Activated CD8-positive, alpha-beta T cell treated with anti-CD3 and anti-CD28 coated beads, Interleukin-2, amount 10 ng/mL, durations not matched to agents 7 days and 5 days (primary cell): Measurements from ENCODE around the gene ENDOU. TPM values are rescaled to one million over a fixed set of nuclear protein-coding genes. Genes with fewer than 3 reads are reported as not detected.

Experiments used
- ATAC-seq: fragments of 150-1000 bp; cut with Tn5 transposase; one replicate; pipeline ENCODE4 v1.10.0; 2021; ENCODE audit warnings: moderate library complexity
- CTCF ChIA-PET: fragments of 350-600 bp; sonication (Branson Sonifier 250); formaldehyde crosslinking; loops from one replicate; lab custom pipeline; 2021; ENCODE audit warnings: antibody characterized with exemption; lab: Charles Lee
- POLR2A ChIA-PET: fragments of 350-600 bp; sonication (Branson Sonifier 250); formaldehyde crosslinking; loops from one replicate; lab custom pipeline; 2021; ENCODE audit warnings: antibody characterized with exemption; lab: Charles Lee
- DNase-seq: peaks from one replicate; pipeline ENCODE4 v3.0.0-alpha.2; 2020
- H3K27ac Mint-ChIP-seq: one replicate; pipeline ENCODE4 v1.8.0; 2021; ENCODE audit warnings: mild to moderate bottlenecking, mixed read lengths
- H3K27me3 Mint-ChIP-seq: one replicate; pipeline ENCODE4 v1.8.0; 2021; ENCODE audit warnings: low read depth, mixed read lengths
- H3K36me3 Mint-ChIP-seq: one replicate; pipeline ENCODE4 v1.8.0; 2021; ENCODE audit warnings: low read depth, mixed read lengths
- H3K4me1 Mint-ChIP-seq: one replicate; pipeline ENCODE4 v1.8.0; 2021; ENCODE audit warnings: low read depth, mixed read lengths
- H3K4me3 Mint-ChIP-seq: one replicate; pipeline ENCODE4 v1.8.0; 2021; ENCODE audit warnings: mild to moderate bottlenecking, mixed read lengths
- H3K9me3 Mint-ChIP-seq: one replicate; pipeline ENCODE4 v1.8.0; 2022; ENCODE audit warnings: mixed read lengths; ENCODE audit not compliant: insufficient read depth
- total RNA-seq, 2 experiments: library from RNA; stranded (reverse); gene quantifications; one replicate each; pipeline ENCODE4 v1.2.3, GENCODE V29; 2021

Gene ENDOU
- total RNA-seq, 2 experiments from 2014 or later: not detected

- Mint-ChIP-seq H3K27ac (peak overlapping the region; percentile 18), H3K4me3 (no peak overlapping the region)
Measured at GRCh38 chr12:47741340-47741703, 16.0 kb upstream of the ENDOU start.

GRCh38 chr12:47740606-47741339 lies 15.5 kb upstream of the ENDOU start:
- ATAC-seq: peak; percentile 6
- no peaks in the 10 kb centered on the region for H3K9me3 Mint-ChIP-seq
- ChIA-PET POLR2A (interaction anchor here (0.7 to 2.6 kb wide), 5 partner anchors 15 to 98 kb away, joined by 3 to 9 read pairs (median 4); no protein-coding TSS in a partner anchor), CTCF (interaction anchor here (1.0 to 17.0 kb wide), 14 partner anchors 9 to 250 kb away, joined by 4 to 646 read pairs (median 46); partner anchors contain the start of genes ENDOU, RAPGEF3, RPAP3 and SLC48A1)
- H3K4me3 Mint-ChIP-seq: no peak overlapping the region
- peaks cover 16% of the 10 kb centered on the region for H3K27me3 Mint-ChIP-seq
- H3K27ac Mint-ChIP-seq: peak overlapping the region; percentile 34
- DNase-seq: no peak
- no peaks in the 10 kb centered on the region for H3K36me3 Mint-ChIP-seq
- H3K4me1 Mint-ChIP-seq: peaks cover 26% of the 10 kb centered on the region

More at GRCh38 chr12:47741340-47741703, 16.0 kb upstream of the ENDOU start:
- DNase-seq (peak; percentile 60), ATAC-seq (peak; percentile 51)
- Mint-ChIP-seq H3K9me3 (no peaks in the 10 kb centered on the region), H3K36me3 (no peaks in the 10 kb centered on the region), H3K27me3 (peaks cover 16% of the 10 kb centered on the region), H3K4me1 (peaks cover 26% of the 10 kb centered on the region)
- CTCF ChIA-PET: interaction anchor here (0.7 to 17.0 kb wide), 27 partner anchors 10 to 423 kb away, joined by 3 to 646 read pairs (median 6); partner anchors contain the start of genes ENDOU, RAPGEF3, RPAP3 and SLC48A1
- POLR2A ChIA-PET: interaction anchor here (0.7 to 2.6 kb wide), 5 partner anchors 15 to 97 kb away, joined by 3 to 9 read pairs (median 4); no protein-coding TSS in a partner anchor

GRCh38 chr12:47739979-47740378 lies 14.7 kb upstream of the ENDOU start:
- ChIA-PET POLR2A (no interaction called here), CTCF (interaction anchor here (1.6 to 17.0 kb wide), 6 partner anchors 16 to 97 kb away, joined by 6 to 646 read pairs (median 284); partner anchors contain the start of genes ENDOU, RAPGEF3, RPAP3 and SLC48A1)
- no peak for DNase-seq
- H3K4me1 Mint-ChIP-seq: peaks cover 26% of the 10 kb centered on the region
- no peaks in the 10 kb centered on the region for H3K36me3 Mint-ChIP-seq
- H3K4me3 Mint-ChIP-seq: no peak overlapping the region
- H3K9me3 Mint-ChIP-seq: no peaks in the 10 kb centered on the region
- peak overlapping the region; percentile 43 for H3K27ac Mint-ChIP-seq
- peaks cover 15% of the 10 kb centered on the region for H3K27me3 Mint-ChIP-seq
- ATAC-seq: no peak

- ATAC-seq: no peak
- Mint-ChIP-seq H3K4me1 (peaks cover 26% of the 10 kb centered on the region), H3K9me3 (no peaks in the 10 kb centered on the region), H3K4me3 (no peak overlapping the region), H3K36me3 (no peaks in the 10 kb centered on the region), H3K27me3 (peaks cover 11% of the 10 kb centered on the region), H3K27ac (no peak overlapping the region)
- DNase-seq: no peak
- POLR2A ChIA-PET: interaction anchor here (0.6 kb wide), 1 partner anchor 15 kb away, joined by 4 read pairs; no protein-coding TSS in a partner anchor
- CTCF ChIA-PET: interaction anchor here (7.3 to 17.0 kb wide), 4 partner anchors 19 to 97 kb away, joined by 271 to 646 read pairs (median 328); partner anchors contain the start of genes RAPGEF3, RPAP3 and SLC48A1
Measured at GRCh38 chr12:47739297-47739696, 14.0 kb upstream of the ENDOU start.

GRCh38 chr12:47737936-47738594 lies 12.8 kb upstream of the ENDOU start:
- POLR2A ChIA-PET: no interaction called here
- H3K27me3 Mint-ChIP-seq: peaks cover 1% of the 10 kb centered on the region
- H3K9me3 Mint-ChIP-seq: no peaks in the 10 kb centered on the region
- H3K4me1 Mint-ChIP-seq: peaks cover 26% of the 10 kb centered on the region
- no peak for ATAC-seq
- no peak overlapping the region for H3K4me3 Mint-ChIP-seq
- no peak for DNase-seq
- H3K36me3 Mint-ChIP-seq: no peaks in the 10 kb centered on the region
- CTCF ChIA-PET: interaction anchor here (7.3 to 17.0 kb wide), 3 partner anchors 26 to 99 kb away, joined by 297 to 646 read pairs (median 360); partner anchors contain the start of genes RPAP3 and SLC48A1
- H3K27ac Mint-ChIP-seq: no peak overlapping the region

- no peaks in the 10 kb centered on the region for H3K36me3 Mint-ChIP-seq
- CTCF ChIA-PET: interaction anchor here (1.1 to 17.0 kb wide), 5 partner anchors 12 to 36 kb away, joined by 3 to 646 read pairs (median 10); partner anchors contain the start of genes ENDOU, RPAP3 and SLC48A1
- peaks cover 19% of the 10 kb centered on the region for H3K4me1 Mint-ChIP-seq
- no peaks in the 10 kb centered on the region for H3K9me3 Mint-ChIP-seq
- DNase-seq: no peak
- H3K27me3 Mint-ChIP-seq: no peaks in the 10 kb centered on the region
- POLR2A ChIA-PET: interaction anchor here (0.7 kb wide), 1 partner anchor 68 kb away, joined by 3 read pairs; no protein-coding TSS in a partner anchor
- H3K4me3 Mint-ChIP-seq: no peak overlapping the region
- H3K27ac Mint-ChIP-seq: no peak overlapping the region
- no peak for ATAC-seq
Measured at GRCh38 chr12:47736877-47737676, 11.8 kb upstream of the ENDOU start.

GRCh38 chr12:47736216-47736615 lies 10.9 kb upstream of the ENDOU start:
- Mint-ChIP-seq H3K27me3 (no peaks in the 10 kb centered on the region), H3K9me3 (no peaks in the 10 kb centered on the region), H3K4me1 (peaks cover 13% of the 10 kb centered on the region), H3K4me3 (no peak overlapping the region), H3K36me3 (no peaks in the 10 kb centered on the region), H3K27ac (no peak overlapping the region)
- ATAC-seq: no peak
- POLR2A ChIA-PET: interaction anchor here (0.7 kb wide), 1 partner anchor 69 kb away, joined by 3 read pairs; no protein-coding TSS in a partner anchor
- DNase-seq: no peak
- CTCF ChIA-PET: interaction anchor here (0.8 to 17.0 kb wide), 6 partner anchors 11 to 102 kb away, joined by 3 to 297 read pairs (median 4); partner anchors contain the start of genes ENDOU and RPAP3

GRCh38 chr12:47735649-47736048 lies 10.4 kb upstream of the ENDOU start:
- no peaks in the 10 kb centered on the region for H3K36me3 Mint-ChIP-seq
- no peak for DNase-seq
- ChIA-PET POLR2A (no interaction called here), CTCF (interaction anchor here (0.8 to 17.0 kb wide), 7 partner anchors 8 to 103 kb away, joined by 3 to 297 read pairs (median 3); partner anchors contain the start of genes ENDOU and RPAP3)
- no peaks in the 10 kb centered on the region for H3K27me3 Mint-ChIP-seq
- peaks cover 9% of the 10 kb centered on the region for H3K4me1 Mint-ChIP-seq
- no peaks in the 10 kb centered on the region for H3K9me3 Mint-ChIP-seq
- no peak for ATAC-seq
- H3K27ac Mint-ChIP-seq: no peak overlapping the region
- H3K4me3 Mint-ChIP-seq: no peak overlapping the region

GRCh38 chr12:47734725-47735480 lies 9.6 kb upstream of the ENDOU start:
- H3K27me3 Mint-ChIP-seq: no peaks in the 10 kb centered on the region
- ChIA-PET CTCF (interaction anchor here (1.0 to 17.0 kb wide), 5 partner anchors 9 to 98 kb away, joined by 3 to 297 read pairs (median 3); partner anchors contain the start of gene RPAP3), POLR2A (no interaction called here)
- H3K4me1 Mint-ChIP-seq: peaks cover 6% of the 10 kb centered on the region
- DNase-seq (no peak), ATAC-seq (no peak)
- H3K36me3 Mint-ChIP-seq: no peaks in the 10 kb centered on the region
- H3K9me3 Mint-ChIP-seq: no peaks in the 10 kb centered on the region
- H3K4me3 Mint-ChIP-seq: no peak overlapping the region
- H3K27ac Mint-ChIP-seq: no peak overlapping the region

- DNase-seq (no peak), ATAC-seq (no peak)
- no peaks in the 10 kb centered on the region for H3K9me3 Mint-ChIP-seq
- H3K27me3 Mint-ChIP-seq: no peaks in the 10 kb centered on the region
- H3K4me1 Mint-ChIP-seq: no peaks in the 10 kb centered on the region
- ChIA-PET CTCF (interaction anchor here (0.8 to 17.0 kb wide), 9 partner anchors 9 to 230 kb away, joined by 3 to 297 read pairs (median 4); partner anchors contain the start of genes RPAP3 and TMEM106C), POLR2A (interaction anchor here (0.5 to 0.8 kb wide), 2 partner anchors 15 to 1119 kb away, joined by 3 read pairs; partner anchors contain the start of gene DDX23)
- H3K36me3 Mint-ChIP-seq: no peaks in the 10 kb centered on the region
- no peak overlapping the region for H3K27ac Mint-ChIP-seq
- H3K4me3 Mint-ChIP-seq: no peak overlapping the region
Measured at GRCh38 chr12:47733142-47733541, 7.9 kb upstream of the ENDOU start.
